SIG-M5 treated with dmso at 0.1 percent for 504 hours (cell line): ENCODE measurements around the gene MOCOS.
A peak's percentile ranks its signal among the peaks of the same experiment; 100 is the strongest.
"Not testable (repeated sequence)": the region's sequence is repeated elsewhere in the genome, so short reads cannot be mapped to it uniquely, and the experiment has no call there.

ENCODE experiments used
- DNase-seq: peaks from one replicate; lab custom pipeline; 2025; ENCODE audit not compliant: unreplicated experiment; lab: John Stamatoyannopoulos, UW

MOCOS gene, protein sequence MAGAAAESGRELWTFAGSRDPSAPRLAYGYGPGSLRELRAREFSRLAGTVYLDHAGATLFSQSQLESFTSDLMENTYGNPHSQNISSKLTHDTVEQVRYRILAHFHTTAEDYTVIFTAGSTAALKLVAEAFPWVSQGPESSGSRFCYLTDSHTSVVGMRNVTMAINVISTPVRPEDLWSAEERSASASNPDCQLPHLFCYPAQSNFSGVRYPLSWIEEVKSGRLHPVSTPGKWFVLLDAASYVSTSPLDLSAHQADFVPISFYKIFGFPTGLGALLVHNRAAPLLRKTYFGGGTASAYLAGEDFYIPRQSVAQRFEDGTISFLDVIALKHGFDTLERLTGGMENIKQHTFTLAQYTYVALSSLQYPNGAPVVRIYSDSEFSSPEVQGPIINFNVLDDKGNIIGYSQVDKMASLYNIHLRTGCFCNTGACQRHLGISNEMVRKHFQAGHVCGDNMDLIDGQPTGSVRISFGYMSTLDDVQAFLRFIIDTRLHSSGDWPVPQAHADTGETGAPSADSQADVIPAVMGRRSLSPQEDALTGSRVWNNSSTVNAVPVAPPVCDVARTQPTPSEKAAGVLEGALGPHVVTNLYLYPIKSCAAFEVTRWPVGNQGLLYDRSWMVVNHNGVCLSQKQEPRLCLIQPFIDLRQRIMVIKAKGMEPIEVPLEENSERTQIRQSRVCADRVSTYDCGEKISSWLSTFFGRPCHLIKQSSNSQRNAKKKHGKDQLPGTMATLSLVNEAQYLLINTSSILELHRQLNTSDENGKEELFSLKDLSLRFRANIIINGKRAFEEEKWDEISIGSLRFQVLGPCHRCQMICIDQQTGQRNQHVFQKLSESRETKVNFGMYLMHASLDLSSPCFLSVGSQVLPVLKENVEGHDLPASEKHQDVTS

DNA sequence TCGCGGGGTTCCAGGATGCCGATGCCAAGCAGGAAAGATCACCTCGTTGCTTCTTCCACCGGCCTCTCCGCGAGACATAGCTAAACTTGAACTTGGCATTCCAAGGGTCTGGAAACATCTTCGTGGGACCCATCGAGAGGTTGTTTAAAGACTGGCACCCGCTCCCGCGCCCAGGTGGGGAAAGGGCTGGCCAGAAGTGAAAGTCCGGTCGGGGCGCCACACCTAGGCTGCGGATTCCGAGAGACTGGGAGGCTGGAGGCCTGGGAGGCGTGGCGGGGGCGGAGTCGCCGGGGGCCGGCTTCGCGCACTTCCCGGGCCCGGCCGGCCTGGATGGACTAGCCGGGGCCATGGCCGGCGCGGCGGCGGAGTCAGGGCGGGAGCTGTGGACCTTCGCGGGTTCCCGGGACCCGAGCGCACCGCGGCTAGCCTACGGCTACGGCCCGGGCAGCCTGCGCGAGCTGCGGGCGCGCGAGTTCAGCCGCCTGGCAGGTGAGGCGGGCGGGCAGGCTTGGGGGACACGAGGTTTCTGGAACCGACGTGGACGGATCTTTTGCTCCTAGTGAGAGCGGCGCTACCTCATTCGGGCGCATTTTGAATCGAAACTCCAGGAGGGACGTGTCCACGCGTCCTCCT is at the start of gene MOCOS:
TSS of gene MOCOS (plus strand) at position 305 of the 633 bp plus-strand sequence. CDS start at position 348, 43 bp downstream.
- peak; percentile 4 for DNase-seq

DNA sequence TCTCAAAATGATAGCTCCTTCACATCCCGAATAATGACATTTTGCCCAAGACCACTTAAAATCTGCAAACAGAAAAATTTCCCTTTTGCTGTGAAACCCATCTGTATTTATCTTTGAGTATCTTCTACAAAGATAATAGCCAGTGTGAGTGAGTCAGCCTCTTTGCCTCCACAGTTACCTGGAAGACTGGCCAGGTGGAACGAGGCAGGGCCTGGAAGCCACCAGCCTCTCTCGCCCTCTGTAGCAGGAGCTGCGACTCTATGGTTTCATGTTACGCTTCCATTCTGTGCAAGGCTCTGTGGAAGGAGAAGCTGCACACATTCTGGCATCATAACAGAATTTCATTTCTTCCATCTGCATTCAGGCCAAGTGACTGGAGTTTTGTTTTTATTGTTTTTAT is 48.1 kb upstream of the MOCOS start:
- no peak for DNase-seq

DNA sequence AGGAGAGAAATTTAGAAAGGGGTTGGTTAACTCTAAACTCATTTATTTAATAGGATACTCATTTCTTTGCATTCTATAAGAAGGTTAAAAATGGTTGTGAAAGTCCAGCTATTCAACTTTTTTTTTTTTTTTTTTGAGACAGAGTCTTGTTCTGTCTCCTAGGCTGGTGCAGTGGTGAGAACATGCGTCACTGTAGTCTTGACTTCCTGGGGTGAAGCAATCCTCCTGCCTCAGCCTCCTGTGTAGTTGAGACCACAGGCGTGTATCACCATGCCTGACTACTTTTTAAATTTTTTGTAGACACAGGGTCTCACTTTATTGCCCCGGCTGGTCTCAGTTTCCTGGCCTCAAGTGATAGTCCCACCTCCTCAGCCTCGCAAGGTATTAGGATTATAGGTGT is 45.7 kb upstream of the MOCOS start:
- DNase-seq = no peak

DNA sequence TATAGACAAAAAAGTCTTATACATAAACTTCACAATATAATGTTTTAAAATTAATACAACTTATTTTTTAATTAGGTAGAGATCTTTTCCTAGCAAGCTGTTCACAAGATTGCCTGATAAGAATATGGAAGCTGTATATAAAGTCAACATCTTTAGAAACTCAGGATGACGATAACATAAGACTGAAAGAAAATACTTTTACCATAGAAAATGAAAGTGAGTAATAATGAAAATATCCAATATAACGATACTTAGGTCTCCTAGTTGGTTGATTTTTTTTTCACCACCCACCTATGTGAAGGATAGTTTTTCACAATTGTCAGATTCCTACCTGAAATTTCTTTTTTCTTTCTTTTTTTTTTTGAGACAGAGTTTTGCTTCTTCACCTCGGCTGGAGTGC is 44.5 kb upstream of the MOCOS start:
- DNase-seq = no peak

DNA sequence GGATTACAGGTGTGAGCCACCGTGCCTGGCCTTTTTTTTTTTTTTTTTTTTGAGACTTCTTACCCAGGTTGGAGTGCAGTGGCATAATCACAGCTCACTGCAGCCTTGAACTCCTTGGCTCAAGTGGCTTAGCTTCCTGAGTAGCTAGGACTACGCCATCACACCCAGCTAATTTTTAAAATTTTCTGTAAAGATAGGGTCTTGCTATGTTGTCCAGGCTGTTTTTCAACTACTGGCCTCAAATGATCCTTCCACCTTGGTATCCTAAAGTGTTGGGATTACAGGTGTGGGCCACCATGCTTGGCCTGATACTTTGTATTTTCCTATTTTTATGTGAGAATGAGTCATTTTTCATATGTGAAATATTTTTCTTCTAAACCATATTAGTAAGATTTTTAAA is 43.9 kb upstream of the MOCOS start:
- no peak for DNase-seq

DNA sequence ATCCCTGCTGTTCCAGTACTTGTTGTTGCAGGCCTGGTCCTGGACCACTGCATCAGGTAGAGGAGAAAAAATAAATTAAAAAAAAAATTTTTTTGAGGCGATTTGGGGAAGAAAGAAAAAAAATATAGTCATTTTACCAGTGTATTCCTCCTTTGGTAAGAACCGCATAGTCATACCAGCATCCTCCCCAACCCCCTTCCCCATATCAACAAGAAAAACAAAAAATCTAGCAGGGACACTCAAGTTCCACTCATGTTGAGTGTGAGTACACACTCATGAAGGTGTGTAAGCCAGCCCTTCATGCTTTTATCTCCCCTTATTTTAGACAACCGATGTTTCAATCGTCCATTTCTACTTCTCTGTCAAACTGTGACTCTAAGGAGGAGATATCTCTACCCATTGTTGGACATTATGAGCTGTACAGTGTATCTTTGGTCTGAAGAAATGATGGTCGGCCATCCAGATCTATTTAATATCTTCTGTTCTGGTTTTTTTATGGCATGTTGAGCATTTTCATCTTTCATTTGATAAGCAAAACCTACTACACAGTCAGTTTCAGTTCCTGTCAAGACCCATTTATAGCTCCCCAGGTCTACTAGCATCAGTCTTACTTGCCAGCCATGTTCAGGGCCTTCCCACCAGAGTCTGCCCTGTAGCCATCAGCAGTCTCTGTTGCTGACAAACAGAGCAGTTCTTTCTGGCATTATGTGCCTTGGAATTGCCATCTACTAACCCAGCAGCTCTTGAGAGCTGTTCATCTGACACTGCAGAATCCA is 37.6 kb upstream of the MOCOS start:
- DNase-seq = no peak

DNA sequence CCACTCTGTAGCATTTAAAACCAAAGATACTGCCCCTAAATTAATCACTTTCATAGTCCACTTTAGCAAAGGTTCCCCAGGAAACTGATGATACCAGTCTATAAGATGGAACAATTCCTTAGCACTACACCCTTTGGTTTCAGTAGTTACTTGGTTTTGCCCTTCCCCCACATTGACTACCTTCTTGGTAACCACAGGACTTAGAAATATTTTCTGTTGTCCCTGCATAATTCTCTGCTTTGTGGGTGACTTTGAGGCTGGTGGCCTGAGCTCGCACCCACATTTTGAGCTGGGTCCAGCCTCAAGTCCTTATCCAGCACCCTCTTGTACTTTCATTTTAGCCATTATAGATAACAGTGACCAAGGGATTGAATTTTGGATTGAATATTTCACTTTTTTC is 34.5 kb upstream of the MOCOS start:
- no peak for DNase-seq

DNA sequence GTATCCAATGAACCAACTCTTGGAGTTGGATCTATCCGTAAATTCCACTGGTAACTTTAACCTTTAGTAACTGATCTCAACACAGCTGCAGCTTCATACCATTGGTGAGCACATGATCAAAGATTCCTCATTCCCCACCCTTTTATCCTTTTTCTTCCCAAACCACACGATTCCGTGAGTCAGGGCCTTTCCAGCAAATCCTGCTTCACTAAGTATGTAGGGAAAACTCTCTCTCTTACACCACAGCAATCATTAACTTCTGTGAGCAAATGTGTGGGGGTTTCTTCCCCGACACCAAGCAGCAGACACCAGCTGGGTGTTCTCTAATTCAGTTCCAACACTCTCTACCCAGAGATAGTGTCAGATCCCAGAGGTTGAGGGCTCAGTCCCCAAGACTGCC is 34.1 kb upstream of the MOCOS start:
- no peak for DNase-seq

DNA sequence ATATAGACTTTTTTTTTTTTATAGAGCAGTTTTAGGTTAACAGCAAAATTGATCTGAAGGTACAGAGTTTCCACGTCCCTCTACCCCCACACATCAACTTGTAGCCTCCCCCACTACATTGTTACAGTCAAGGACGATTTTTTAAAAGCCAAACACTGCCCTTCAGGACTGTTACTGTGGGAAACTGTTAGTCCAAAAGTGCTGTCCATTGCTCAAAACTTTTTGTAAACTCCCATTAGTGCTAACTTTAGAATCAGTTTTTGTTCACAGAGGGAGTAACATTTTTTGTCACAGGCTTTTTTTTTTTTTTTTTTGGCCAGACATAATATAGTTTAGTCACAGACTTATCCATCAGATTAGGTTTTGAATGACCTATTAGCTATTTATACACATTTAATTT is 33.5 kb upstream of the MOCOS start:
- no peak for DNase-seq

DNA sequence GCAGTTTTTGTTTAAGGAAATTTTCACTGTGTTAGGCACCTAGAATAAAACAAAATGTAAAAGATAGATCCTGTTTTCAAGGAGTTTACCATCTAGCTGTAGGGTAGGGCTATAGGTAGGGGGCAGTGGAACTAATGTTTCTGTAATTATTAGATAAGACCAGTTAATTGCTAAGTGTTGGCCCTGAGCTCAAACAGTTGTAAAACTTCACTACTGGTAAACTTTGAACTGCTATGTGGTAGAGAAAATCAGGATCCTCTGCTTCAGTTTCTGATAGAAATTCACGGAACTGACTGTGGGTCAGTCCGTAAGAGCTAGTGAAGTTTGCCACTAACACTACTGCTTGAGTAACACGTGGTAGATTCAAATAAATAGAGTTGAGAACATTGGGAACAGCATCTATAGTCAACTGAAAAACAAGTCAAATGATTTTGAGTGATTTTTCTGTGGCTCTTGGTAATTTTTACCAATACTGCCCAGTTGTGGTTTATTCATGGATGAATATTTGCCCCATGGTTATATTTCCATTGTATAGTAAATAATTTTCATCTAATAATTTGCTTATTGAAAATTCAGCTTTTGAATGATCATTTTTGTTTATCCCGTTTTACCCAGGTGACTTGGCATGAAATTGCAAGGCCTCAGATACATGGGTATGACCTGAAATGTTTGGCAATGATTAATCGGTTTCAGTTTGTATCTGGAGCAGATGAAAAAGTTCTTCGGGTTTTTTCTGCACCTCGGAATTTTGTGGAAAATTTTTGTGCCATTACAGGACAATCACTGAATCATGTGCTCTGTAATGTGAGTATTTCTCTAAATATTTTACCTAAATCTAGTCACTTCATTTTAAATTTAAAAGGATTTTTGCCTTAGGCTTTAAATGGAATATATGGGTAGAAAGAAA is 31.2 kb upstream of the MOCOS start:
- no peak for DNase-seq

DNA sequence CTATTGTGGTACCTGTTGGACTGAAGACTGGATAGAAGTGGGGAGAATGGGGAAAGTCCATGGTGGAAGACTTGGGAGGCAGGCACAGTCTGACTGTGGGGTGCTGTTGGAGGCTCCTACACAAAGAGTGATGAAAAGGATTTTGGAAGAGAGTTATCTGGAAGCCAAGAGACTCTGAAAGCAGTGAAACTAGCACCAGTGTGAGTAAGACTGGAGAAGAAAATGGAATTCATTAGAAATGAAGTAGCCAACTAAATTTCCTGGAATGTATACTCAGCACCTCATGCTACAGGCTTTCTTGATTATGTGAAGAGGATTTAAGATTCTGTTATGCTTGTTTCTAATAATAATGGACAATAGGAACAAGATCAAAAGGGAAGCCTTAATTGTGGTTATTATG is 29.9 kb upstream of the MOCOS start:
- no peak for DNase-seq

DNA sequence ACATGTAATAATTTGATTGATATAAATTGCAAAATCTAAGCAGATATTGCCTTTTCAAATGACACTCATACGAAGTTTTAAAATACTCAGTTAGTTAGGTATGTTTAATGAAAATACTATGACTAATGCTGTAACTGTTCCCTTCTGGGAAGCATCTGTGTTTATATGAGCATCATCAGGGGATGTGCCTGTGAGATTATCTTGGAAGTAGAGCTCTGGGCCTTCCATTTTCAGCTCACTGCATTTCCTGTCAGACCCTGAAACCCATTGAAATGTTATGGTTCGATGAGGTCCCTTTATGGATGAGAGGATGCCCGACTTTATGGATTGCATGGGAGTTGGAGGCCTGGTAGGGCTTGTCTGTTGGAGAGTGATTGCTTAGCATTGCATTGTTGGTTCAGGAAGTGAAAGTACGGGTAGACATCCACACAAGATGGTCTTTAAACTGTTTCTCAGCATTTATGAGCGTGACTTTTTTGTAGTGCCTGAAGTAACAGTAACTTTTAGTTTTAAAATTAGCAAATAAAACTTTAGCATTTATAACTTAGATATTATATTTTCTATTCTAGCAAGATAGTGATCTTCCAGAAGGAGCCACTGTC is 28.9 kb upstream of the MOCOS start:
- peak; percentile 49 for DNase-seq

DNA sequence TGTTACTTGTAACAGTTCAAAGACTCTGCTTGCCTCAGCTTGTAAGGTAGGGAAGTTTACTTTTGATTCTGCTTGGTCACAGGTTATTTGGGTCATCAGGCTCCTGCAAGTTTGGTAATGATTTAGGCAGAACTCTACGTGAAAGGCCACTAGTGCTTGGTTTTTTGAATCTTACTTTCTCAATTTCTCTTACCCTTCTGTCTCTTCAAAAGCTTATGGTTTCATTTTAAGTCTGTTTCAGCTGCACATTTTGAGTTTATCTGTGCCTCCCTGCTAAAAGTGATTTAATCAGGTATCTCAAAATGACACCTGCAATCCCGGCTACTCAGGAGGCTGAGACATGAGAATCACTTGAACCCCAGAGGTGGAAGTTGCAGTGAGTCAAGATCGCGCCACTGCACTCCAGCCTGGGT is 26.3 kb upstream of the MOCOS start:
- DNase-seq = no peak

DNA sequence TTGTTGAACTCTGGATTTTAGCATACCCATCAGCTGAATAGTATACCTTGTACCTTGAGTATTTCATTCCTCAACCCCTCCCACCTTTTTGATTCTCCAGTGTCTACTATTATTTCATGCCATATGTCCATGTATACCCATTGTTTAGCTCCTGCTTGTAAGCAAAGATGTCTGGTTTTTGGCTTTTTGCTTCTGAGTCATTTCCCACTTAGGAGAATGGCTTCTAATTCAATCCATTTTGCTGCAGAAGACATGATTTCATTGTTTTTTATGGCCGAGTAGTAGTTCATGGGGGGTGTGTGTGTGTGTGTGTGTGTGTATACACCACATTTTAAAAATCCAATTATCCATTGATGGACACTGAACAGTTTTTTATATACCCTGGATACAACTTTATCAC is 24.3 kb upstream of the MOCOS start:
- no peak for DNase-seq

DNA sequence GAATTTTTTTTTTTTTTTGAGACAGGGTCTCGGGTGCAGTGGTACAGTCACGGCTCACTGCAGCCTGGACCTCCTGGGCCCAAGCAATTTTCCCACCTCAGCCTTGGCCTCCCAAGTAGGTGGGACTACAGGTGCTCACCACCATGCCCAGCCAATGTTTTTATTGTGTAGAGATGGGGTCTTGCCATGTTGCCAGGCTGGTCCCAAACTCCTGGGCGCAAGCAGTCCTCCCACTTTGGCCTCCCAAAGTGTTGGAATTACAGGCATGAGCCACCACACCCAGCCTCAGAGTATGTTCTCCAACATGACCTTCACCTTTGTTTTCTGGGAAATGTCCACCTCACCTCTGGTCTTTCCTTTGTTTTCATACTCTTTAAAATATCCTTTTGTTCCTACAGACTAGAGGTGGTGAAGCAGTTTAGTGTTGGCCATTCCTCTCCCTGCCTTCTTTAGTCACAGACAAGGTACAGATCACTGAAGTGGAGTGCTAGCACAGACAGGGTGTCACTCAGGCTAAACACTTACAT is 19.5 kb upstream of the MOCOS start:
- no peak for DNase-seq

DNA sequence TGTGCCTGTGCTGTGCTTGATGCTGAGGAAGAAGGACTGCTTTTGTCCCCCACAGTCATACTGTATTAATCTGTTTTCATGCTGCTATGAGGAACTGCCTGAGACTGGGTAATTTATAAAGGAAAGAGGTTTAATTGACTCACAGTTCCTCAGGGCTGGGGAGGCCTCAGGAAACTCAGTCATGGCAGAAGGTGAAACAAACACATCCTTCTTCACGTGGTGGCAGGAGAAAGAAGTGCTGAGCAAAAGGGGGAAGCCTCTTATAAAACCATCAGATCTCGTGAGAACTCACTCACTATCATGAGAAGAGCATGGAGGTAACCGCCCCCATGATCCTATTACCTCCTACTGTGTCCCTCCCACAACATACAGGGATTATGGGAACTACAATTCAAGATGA is 19.0 kb upstream of the MOCOS start:
- DNase-seq = not testable (repeated sequence)

DNA sequence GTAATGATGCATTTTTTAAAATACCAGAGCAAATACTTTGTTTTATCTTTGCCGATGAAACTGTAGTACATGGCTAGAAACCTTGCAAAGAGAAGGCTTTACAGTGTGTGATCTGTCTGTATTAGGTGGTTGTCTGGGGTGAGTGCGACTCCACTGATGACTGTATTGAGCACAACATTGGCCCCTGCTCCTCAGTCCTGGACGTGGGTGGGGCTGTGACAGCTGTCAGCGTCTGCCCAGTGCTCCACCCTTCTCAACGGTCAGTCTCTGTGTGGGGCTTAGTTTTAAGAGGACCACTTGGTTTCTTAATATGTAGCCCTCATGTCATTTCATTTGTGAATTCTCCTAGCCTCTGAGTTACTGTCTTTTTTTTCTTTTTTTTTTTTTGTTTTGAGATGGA is 17.4 kb upstream of the MOCOS start:
- DNase-seq = no peak

DNA sequence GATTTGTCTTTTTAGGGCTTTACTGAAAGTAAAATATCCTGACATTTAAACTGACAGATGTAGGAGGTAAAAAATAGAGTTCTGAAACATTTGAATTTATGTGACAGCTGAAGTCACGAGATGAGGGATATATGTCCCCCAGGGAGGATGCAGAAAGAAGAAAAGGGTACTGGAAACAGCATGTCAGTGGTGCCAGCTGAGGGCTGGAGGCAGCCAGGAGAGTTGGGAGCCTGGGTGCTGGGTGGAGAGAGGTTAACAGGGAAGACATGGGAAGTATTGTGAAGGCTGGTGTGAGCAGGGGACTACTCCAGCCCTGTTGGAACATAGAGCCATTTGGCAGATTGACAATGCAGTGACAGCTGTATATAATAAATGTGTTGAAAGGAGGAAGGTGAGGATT is 11.8 kb upstream of the MOCOS start:
- DNase-seq = no peak

DNA sequence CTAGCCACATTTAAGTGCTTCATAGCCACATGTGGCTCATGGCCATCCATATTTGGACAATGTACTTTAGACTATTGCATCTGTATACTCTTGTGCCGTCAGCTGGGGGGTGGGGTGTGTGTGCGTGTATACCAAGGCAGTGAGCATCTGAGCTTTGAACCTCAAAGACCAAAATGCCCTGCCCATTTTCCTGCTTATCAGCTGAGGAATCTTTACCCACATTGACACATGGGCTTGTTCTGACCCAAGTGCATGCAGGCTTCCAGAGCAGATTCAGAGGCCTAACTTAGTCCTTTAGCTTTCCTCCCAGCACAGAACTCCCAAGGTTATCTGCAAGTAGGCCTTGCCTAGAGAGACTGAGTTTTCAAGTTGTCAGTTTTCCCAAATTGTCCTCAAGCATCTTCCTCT is 11.1 kb upstream of the MOCOS start:
- no peak for DNase-seq
